HUES64 (cell line): Measurements from ENCODE around the gene TMEM147.

Experiments used
- H3K27ac ChIP-seq: 2 replicates; pipeline ENCODE4 v1.7.0; 2013; ENCODE audit warnings: low read depth, low read length, inconsistent platforms
- H3K27me3 ChIP-seq: 2 replicates; pipeline ENCODE4 v1.6.1; 2013; ENCODE audit warnings: mild to moderate bottlenecking, low read length; ENCODE audit not compliant: insufficient read depth
- H3K36me3 ChIP-seq: 2 replicates; pipeline ENCODE4 v1.6.1; 2013; ENCODE audit warnings: mild to moderate bottlenecking, low read length; ENCODE audit not compliant: insufficient read depth
- H3K4me1 ChIP-seq: 2 replicates; pipeline ENCODE4 v1.6.1; 2013; ENCODE audit warnings: mild to moderate bottlenecking, low read length, moderate library complexity; ENCODE audit not compliant: insufficient read depth
- H3K4me3 ChIP-seq: 2 replicates; pipeline ENCODE4 v1.5.1; 2013; ENCODE audit warnings: mild to moderate bottlenecking, low read length, moderate library complexity
- H3K9ac ChIP-seq: 2 replicates; pipeline ENCODE4 v1.6.1; 2013; ENCODE audit warnings: mild to moderate bottlenecking, low read depth, low read length
- H3K9me3 ChIP-seq: 2 replicates; pipeline ENCODE4 v1.6.1; 2013; ENCODE audit warnings: low read depth, low read length; ENCODE audit not compliant: insufficient read depth
- WGBS: fragments of 150-250, 120-280 bp; methylation state at CpG from one replicate; pipeline ENCODE4 v1.1.7; 2013; ENCODE audit warnings: missing lambda C conversion rate; 5-methylcytosine and 5-hydroxymethylcytosine counted together

Gene TMEM147

GRCh38 chr19:35509861-35510625 lies 35.4 kb upstream of the TMEM147 start:
- Histone ChIP-seq H3K4me1 (peaks cover 18% of the 10 kb centered on the region), H3K27ac (peak overlapping the region; percentile 93), H3K36me3 (peaks cover 31% of the 10 kb centered on the region), H3K9me3 (no peaks in the 10 kb centered on the region), H3K4me3 (peak overlapping the region; percentile 82), H3K9ac (peak overlapping the region; percentile 94), H3K27me3 (peaks cover 8% of the 10 kb centered on the region)
- under 1% methylated on average over 39 of the region's 39 CpGs for WGBS

GRCh38 chr19:35510626-35510964 lies 34.8 kb upstream of the TMEM147 start:
- peaks cover 25% of the 10 kb centered on the region for H3K36me3 ChIP-seq
- WGBS: 29% methylated on average over 15 of the region's 15 CpGs

GRCh38 chr19:35511337-35511736 lies 34.1 kb upstream of the TMEM147 start:
- WGBS: 83% methylated on average over 7 of the region's 7 CpGs
- H3K27me3 ChIP-seq: peaks cover 8% of the 10 kb centered on the region

More at GRCh38 chr19:35510626-35510964, 34.8 kb upstream of the TMEM147 start:
- H3K9me3 ChIP-seq: no peaks in the 10 kb centered on the region
- peak overlapping the region; percentile 82 for H3K4me3 ChIP-seq
- no peak overlapping the region for H3K27ac ChIP-seq
- H3K9ac ChIP-seq: no peak overlapping the region
- peaks cover 8% of the 10 kb centered on the region for H3K27me3 ChIP-seq
- H3K4me1 ChIP-seq: peaks cover 18% of the 10 kb centered on the region

GRCh38 chr19:35512831-35513627 lies 32.4 kb upstream of the TMEM147 start:
- peaks cover 8% of the 10 kb centered on the region for H3K27me3 ChIP-seq
- no peak overlapping the region for H3K9ac ChIP-seq
- H3K36me3 ChIP-seq: peaks cover 3% of the 10 kb centered on the region
- H3K4me3 ChIP-seq: no peak overlapping the region
- WGBS: 85% methylated on average over 15 of the region's 15 CpGs
- H3K27ac ChIP-seq: no peak overlapping the region
- H3K4me1 ChIP-seq: peaks cover 17% of the 10 kb centered on the region
- no peaks in the 10 kb centered on the region for H3K9me3 ChIP-seq

More at GRCh38 chr19:35511337-35511736, 34.1 kb upstream of the TMEM147 start:
- Histone ChIP-seq H3K9me3 (no peaks in the 10 kb centered on the region), H3K27ac (no peak overlapping the region), H3K9ac (no peak overlapping the region), H3K4me1 (peaks cover 18% of the 10 kb centered on the region), H3K36me3 (peaks cover 18% of the 10 kb centered on the region), H3K4me3 (no peak overlapping the region)

DNA sequence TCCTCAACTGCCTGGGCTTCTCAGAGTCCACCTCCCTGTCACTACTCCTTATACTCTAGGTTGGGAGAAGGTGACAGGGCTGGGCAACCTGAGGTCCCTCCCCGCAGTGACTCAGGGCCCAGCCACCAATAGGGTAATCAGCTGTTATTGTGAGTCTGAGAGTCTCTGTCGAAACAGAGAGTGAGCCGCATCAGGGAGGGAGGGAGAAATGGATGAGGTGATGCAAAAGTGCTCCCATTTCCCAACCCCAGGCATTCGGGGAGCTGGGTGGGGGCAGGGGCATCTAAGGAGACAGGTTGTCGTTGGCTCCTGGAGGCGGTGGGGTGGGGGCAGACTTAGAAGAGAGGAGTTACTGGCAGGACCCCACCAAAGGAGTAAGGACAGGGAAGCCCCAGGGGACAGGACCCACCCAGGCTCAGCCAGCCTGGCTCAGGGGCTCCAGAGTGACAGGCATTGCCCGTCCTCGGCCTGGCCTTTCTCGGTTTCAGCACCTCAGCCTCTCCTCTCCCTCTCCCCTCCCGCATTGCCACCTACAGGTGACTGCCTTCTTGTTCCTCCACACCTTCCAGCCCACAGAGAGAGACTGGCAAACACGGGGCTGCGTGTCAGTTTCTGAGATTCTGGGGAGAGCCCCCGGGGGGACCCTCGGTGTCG lies 31.7 kb upstream of the TMEM147 start, which contains the start of gene DMKN:
TSS of gene DMKN (minus strand) at position 22 of the 654 bp plus-strand sequence. CDS start 174 bp downstream, outside the sequence.
- Histone ChIP-seq H3K36me3 (no peaks in the 10 kb centered on the region), H3K4me1 (peaks cover 10% of the 10 kb centered on the region), H3K27me3 (peaks cover 8% of the 10 kb centered on the region), H3K27ac (no peak within 1 kb of the TSS), H3K4me3 (peak within 1 kb of the TSS; percentile 45), H3K9ac (no peak within 1 kb of the TSS), H3K9me3 (no peaks in the 10 kb centered on the region)
- WGBS: 26% methylated on average over 15 of the region's 15 CpGs

DNA sequence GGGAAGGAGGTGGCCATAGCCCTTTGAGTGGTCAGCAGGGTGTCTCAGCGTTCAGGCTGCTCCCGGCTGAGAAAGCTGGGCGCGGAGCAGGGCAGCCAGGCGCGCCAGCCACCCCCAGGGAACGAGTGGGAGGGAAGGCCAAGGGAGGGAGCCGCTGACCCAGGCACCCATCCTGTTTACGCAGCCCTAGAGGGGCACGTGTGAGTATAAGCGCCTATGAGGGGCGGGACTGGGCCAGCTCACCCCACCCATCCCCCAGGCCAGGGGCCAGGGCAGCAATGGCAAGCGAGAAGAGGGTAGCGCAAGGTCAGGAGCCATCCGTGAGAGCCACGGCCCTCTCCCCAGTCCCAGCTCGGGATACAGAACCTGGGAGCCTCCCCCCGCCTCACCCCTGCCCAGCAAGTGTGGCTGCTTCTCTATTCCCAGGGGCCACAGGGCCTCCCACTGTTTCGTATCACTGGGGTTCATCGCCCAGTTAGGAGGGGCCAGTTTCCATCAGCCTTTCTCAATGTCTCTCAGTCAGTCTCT lies 31.1 kb upstream of the TMEM147 start:
- 38% methylated on average over 20 of the region's 20 CpGs for WGBS
- peak overlapping the region; percentile 45 for H3K4me3 ChIP-seq

GRCh38 chr19:35516310-35516709 lies 29.1 kb upstream of the TMEM147 start:
- 91% methylated on average over 3 of the region's 3 CpGs for WGBS
- H3K36me3 ChIP-seq: no peaks in the 10 kb centered on the region
- H3K27ac ChIP-seq: no peak overlapping the region
- H3K27me3 ChIP-seq: no peaks in the 10 kb centered on the region; the same call in 1 of the 2 replicates
- peaks cover 12% of the 10 kb centered on the region for H3K4me1 ChIP-seq
- H3K9me3 ChIP-seq: no peaks in the 10 kb centered on the region
- H3K4me3 ChIP-seq: no peak overlapping the region
- no peak overlapping the region for H3K9ac ChIP-seq

More for the DNA sequence above, 31.1 kb upstream of the TMEM147 start:
- H3K36me3 ChIP-seq: no peaks in the 10 kb centered on the region
- peaks cover 9% of the 10 kb centered on the region for H3K4me1 ChIP-seq
- H3K9ac ChIP-seq: no peak overlapping the region
- peaks cover 8% of the 10 kb centered on the region for H3K27me3 ChIP-seq
- H3K27ac ChIP-seq: no peak overlapping the region
- no peaks in the 10 kb centered on the region for H3K9me3 ChIP-seq

DNA sequence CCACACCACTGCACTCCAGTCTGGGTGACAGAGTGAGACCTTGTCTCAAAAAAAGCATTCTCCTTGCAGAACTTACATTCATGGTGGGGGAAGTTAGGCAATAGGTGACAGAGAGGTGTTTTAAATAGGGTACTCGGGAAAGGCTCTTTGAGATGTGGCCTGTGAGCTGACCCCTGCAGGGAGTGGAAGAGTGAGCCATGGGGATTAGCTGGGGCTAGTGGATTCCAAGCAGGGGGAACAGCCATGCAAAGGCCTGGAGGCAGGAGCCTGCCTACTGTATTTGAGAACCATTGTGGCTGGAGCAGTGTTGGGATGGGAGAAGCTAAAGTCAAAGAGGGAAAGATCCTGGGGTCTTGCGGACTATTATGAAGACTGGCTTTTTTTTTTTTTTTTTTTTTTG lies 28.1 kb upstream of the TMEM147 start:
- Histone ChIP-seq H3K4me3 (no peak overlapping the region), H3K4me1 (peaks cover 15% of the 10 kb centered on the region), H3K36me3 (no peaks in the 10 kb centered on the region), H3K27me3 (no peaks in the 10 kb centered on the region; the same call in 1 of the 2 replicates), H3K27ac (no peak overlapping the region), H3K9ac (no peak overlapping the region), H3K9me3 (no peaks in the 10 kb centered on the region)
- 77% methylated on average over 2 of the region's 2 CpGs for WGBS

- Histone ChIP-seq H3K9ac (no peak overlapping the region), H3K27me3 (no peaks in the 10 kb centered on the region; the same call in 1 of the 2 replicates), H3K27ac (no peak overlapping the region), H3K36me3 (no peaks in the 10 kb centered on the region), H3K9me3 (no peaks in the 10 kb centered on the region), H3K4me3 (no peak overlapping the region), H3K4me1 (peaks cover 13% of the 10 kb centered on the region)
- 85% methylated on average over 5 of the region's 6 CpGs for WGBS
Observed at GRCh38 chr19:35518313-35518712, 27.1 kb upstream of the TMEM147 start.

DNA sequence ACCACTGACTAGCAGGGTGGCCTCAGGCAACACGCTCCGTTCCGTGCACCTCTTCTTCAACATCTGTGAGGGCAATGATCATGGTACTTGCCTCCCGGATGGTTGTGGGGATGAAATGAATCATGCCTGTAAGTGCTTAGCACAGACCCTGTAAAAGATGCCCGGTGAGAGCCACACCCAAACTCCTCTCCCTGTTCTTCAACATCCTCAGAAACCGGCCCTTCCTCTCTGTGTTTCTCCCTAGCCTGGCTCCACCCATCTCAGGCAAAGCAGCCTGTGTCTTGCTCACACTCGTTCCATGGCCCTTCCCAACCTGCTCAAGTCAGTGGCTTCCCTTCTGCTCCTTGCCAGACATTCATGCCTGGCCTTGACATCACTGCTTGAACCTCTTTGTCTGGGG lies 26.1 kb upstream of the TMEM147 start:
- no peaks in the 10 kb centered on the region for H3K36me3 ChIP-seq
- H3K4me3 ChIP-seq: no peak overlapping the region
- WGBS: 80% methylated on average over 7 of the region's 7 CpGs
- no peak overlapping the region for H3K9ac ChIP-seq
- H3K9me3 ChIP-seq: no peaks in the 10 kb centered on the region
- no peak overlapping the region for H3K27ac ChIP-seq
- no peaks in the 10 kb centered on the region for H3K27me3 ChIP-seq
- peaks cover 17% of the 10 kb centered on the region for H3K4me1 ChIP-seq
